ENCODE measurements around the gene SEC24D.

The SEC24D gene

DNA sequence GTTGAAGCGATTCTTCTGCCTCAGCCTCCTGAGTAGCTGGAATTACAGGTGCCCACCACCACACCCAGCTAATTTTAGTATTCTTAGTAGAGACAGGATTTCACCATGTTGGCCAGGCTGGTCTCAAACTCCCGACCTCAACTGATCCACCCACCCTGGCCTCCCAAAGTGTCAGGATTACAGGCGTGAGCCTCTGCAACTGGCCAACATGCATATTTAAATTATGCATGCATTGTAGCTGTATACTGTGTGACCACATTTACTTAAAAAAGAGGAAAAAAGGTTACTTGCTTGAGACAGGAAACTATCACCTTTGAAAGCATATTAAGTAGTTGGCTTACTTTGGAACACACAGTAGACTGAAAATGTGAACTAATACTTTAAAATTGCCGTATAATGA, 121.2 kb downstream of the SEC24D start:
- H4K20me1 ChIP-seq (ENCODE audit: insufficient read depth, low read length), result no peaks in the 10 kb centered on the region
- H2AFZ ChIP-seq (ENCODE audit: low read length), result no peak overlapping the region
- no peaks in the 10 kb centered on the region for H3K9me2 ChIP-seq (ENCODE audit: low read depth, low read length)
- H3K36me3 ChIP-seq (ENCODE audit: insufficient read depth, low read length), result peaks cover 21% of the 10 kb centered on the region
- H3K9ac ChIP-seq (ENCODE audit: low read length), result no peak overlapping the region
- no peak overlapping the region for H3K27ac ChIP-seq (ENCODE audit: low read depth, low read length, poor library complexity, severe bottlenecking)
- H3K27me3 ChIP-seq (ENCODE audit: insufficient read depth, low read length), result no peaks in the 10 kb centered on the region
- no peaks in the 10 kb centered on the region for H3K4me1 ChIP-seq (ENCODE audit: insufficient read depth, low read length, severe bottlenecking)
- no peaks in the 10 kb centered on the region for H3F3A ChIP-seq (ENCODE audit: insufficient read depth, low read length)
- no peak overlapping the region for H3K4me3 ChIP-seq (ENCODE audit: low read depth, low read length, poor library complexity, severe bottlenecking)
- no peaks in the 10 kb centered on the region for H3K79me2 ChIP-seq (ENCODE audit: insufficient read depth, low read length)
- H3K9me3 ChIP-seq (ENCODE audit: low read length), result no peaks in the 10 kb centered on the region
- no peak for TF ChIP-seq EZH2 (IDR thresholded peaks at IDR 0.05; ENCODE audit: borderline replicate concordance, low read length)
- TF ChIP-seq, protein P1, sequence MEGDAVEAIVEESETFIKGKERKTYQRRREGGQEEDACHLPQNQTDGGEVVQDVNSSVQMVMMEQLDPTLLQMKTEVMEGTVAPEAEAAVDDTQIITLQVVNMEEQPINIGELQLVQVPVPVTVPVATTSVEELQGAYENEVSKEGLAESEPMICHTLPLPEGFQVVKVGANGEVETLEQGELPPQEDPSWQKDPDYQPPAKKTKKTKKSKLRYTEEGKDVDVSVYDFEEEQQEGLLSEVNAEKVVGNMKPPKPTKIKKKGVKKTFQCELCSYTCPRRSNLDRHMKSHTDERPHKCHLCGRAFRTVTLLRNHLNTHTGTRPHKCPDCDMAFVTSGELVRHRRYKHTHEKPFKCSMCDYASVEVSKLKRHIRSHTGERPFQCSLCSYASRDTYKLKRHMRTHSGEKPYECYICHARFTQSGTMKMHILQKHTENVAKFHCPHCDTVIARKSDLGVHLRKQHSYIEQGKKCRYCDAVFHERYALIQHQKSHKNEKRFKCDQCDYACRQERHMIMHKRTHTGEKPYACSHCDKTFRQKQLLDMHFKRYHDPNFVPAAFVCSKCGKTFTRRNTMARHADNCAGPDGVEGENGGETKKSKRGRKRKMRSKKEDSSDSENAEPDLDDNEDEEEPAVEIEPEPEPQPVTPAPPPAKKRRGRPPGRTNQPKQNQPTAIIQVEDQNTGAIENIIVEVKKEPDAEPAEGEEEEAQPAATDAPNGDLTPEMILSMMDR (IDR thresholded peaks at IDR 0.05; ENCODE audit: low read length), result no peak
- no peak overlapping the region for H3K4me2 ChIP-seq (ENCODE audit: low read length)

DNA sequence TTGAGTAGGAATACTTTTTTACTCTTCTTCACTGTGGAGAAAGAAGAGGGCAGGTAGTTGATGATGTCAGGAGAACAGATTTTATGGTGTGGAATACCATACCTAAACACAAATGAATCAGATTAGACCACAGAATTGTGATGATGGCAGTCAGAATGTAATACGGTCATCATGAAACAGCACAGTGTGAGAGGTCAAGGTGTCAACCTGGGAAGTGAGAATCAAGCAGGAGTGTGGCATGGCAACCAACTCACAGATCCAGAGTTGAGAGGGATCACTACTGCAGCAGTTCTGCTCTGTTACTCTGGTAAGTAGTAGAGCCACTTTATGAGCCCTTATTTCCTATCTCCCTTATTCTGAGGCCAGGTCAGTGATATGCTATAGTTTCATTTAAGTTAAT, 123.1 kb downstream of the SEC24D start:
- H2AFZ ChIP-seq (ENCODE audit: low read length), result no peak overlapping the region
- H3K27me3 ChIP-seq (ENCODE audit: insufficient read depth, low read length), result no peaks in the 10 kb centered on the region
- H3K27ac ChIP-seq (ENCODE audit: low read depth, low read length, poor library complexity, severe bottlenecking), result no peak overlapping the region
- H3K9ac ChIP-seq (ENCODE audit: low read length), result no peak overlapping the region
- H3F3A ChIP-seq (ENCODE audit: insufficient read depth, low read length), result no peaks in the 10 kb centered on the region
- H3K9me2 ChIP-seq (ENCODE audit: low read depth, low read length), result no peaks in the 10 kb centered on the region
- TF ChIP-seq, protein P1 (IDR thresholded peaks at IDR 0.05; ENCODE audit: low read length), result no peak
- no peak for TF ChIP-seq EZH2 (IDR thresholded peaks at IDR 0.05; ENCODE audit: borderline replicate concordance, low read length)
- H3K4me3 ChIP-seq (ENCODE audit: low read depth, low read length, poor library complexity, severe bottlenecking), result no peak overlapping the region
- H4K20me1 ChIP-seq (ENCODE audit: insufficient read depth, low read length), result no peaks in the 10 kb centered on the region
- H3K4me1 ChIP-seq (ENCODE audit: insufficient read depth, low read length, severe bottlenecking), result no peaks in the 10 kb centered on the region
- no peaks in the 10 kb centered on the region for H3K9me3 ChIP-seq (ENCODE audit: low read length)
- H3K79me2 ChIP-seq (ENCODE audit: insufficient read depth, low read length), result no peaks in the 10 kb centered on the region
- no peak overlapping the region for H3K4me2 ChIP-seq (ENCODE audit: low read length)
- H3K36me3 ChIP-seq (ENCODE audit: insufficient read depth, low read length), result peaks cover 33% of the 10 kb centered on the region

DNA sequence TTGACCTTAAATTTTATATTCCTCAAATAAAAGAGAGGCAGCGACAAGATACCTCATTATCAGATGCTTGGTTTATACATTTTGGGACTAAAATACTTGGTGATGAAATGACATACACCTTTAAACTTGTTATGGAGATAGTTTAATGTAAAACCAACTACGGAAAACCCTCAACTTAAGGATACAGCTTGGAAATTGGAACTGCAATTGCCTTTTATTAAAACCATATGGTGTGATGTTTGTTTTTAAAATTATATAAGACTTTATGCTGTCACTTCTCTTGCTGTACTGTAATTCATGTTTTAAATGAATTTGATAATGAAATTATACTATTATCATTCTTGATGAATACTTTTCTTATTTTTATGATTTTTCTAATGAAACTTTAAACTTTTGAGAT, 124.9 kb downstream of the SEC24D start:
- TF ChIP-seq EZH2 (IDR thresholded peaks at IDR 0.05; ENCODE audit: borderline replicate concordance, low read length), result no peak
- TF ChIP-seq, protein P1 (IDR thresholded peaks at IDR 0.05; ENCODE audit: low read length), result no peak

More for the DNA sequence above, 124.9 kb downstream of the SEC24D start:
- no peaks in the 10 kb centered on the region for H3K79me2 ChIP-seq (ENCODE audit: insufficient read depth, low read length)
- H3F3A ChIP-seq (ENCODE audit: insufficient read depth, low read length), result no peaks in the 10 kb centered on the region
- no peaks in the 10 kb centered on the region for H3K9me3 ChIP-seq (ENCODE audit: low read length)
- H3K4me3 ChIP-seq (ENCODE audit: low read depth, low read length, poor library complexity, severe bottlenecking), result no peak overlapping the region
- no peak overlapping the region for H2AFZ ChIP-seq (ENCODE audit: low read length)
- H3K9ac ChIP-seq (ENCODE audit: low read length), result no peak overlapping the region
- H3K4me2 ChIP-seq (ENCODE audit: low read length), result no peak overlapping the region
- no peak overlapping the region for H3K27ac ChIP-seq (ENCODE audit: low read depth, low read length, poor library complexity, severe bottlenecking)
- H3K9me2 ChIP-seq (ENCODE audit: low read depth, low read length), result no peaks in the 10 kb centered on the region
- H4K20me1 ChIP-seq (ENCODE audit: insufficient read depth, low read length), result no peaks in the 10 kb centered on the region
- H3K36me3 ChIP-seq (ENCODE audit: insufficient read depth, low read length), result peaks cover 48% of the 10 kb centered on the region
- no peaks in the 10 kb centered on the region for H3K27me3 ChIP-seq (ENCODE audit: insufficient read depth, low read length)
- H3K4me1 ChIP-seq (ENCODE audit: insufficient read depth, low read length, severe bottlenecking), result no peaks in the 10 kb centered on the region
